ENCODE results near the gene HOXA1.
"Not testable (repeated sequence)": the region's sequence is repeated elsewhere in the genome, so short reads cannot be mapped to it uniquely, and the experiment has no call there.

The HOXA1 gene

GRCh38 chr7:27091105-27091504, 4.7 kb downstream of the HOXA1 start:
- no peak for DNase-seq

- DNase-seq: no peak
Observed at GRCh38 chr7:27088002-27088922, 7.5 kb downstream of the HOXA1 start.

GRCh38 chr7:27083646-27084045, 12.2 kb downstream of the HOXA1 start:
- no peak for DNase-seq

GRCh38 chr7:27082171-27082570, 13.6 kb downstream of the HOXA1 start:
- no peak for DNase-seq

GRCh38 chr7:27080844-27081436, 14.9 kb downstream of the HOXA1 start:
- DNase-seq: no peak

GRCh38 chr7:27079234-27079975, 16.4 kb downstream of the HOXA1 start:
- no peak for DNase-seq

- no peak for DNase-seq
Observed at GRCh38 chr7:27078616-27079233, 17.1 kb downstream of the HOXA1 start.

GRCh38 chr7:27073076-27073475, 22.7 kb downstream of the HOXA1 start:
- DNase-seq: no peak

- DNase-seq: no peak
Observed at GRCh38 chr7:27071622-27072390, 24.0 kb downstream of the HOXA1 start.

GRCh38 chr7:27068259-27068658, 27.5 kb downstream of the HOXA1 start:
- DNase-seq: no peak

- DNase-seq: no peak
Observed at GRCh38 chr7:27066148-27066547, 29.7 kb downstream of the HOXA1 start.

GRCh38 chr7:27065709-27066108, 30.1 kb downstream of the HOXA1 start:
- no peak for DNase-seq

GRCh38 chr7:27064661-27065060, 31.1 kb downstream of the HOXA1 start:
- DNase-seq: no peak

- no peak for DNase-seq
Observed at GRCh38 chr7:27064159-27064558, 31.6 kb downstream of the HOXA1 start.

- DNase-seq: no peak
Observed at GRCh38 chr7:27062946-27063345, 32.9 kb downstream of the HOXA1 start.

GRCh38 chr7:27053153-27053552, 42.6 kb downstream of the HOXA1 start:
- no peak for DNase-seq

GRCh38 chr7:27051451-27051850, 44.3 kb downstream of the HOXA1 start:
- DNase-seq: no peak

- DNase-seq: no peak
Observed at GRCh38 chr7:27048438-27048837, 47.4 kb downstream of the HOXA1 start.

- no peak for DNase-seq
Observed at GRCh38 chr7:27046854-27047549, 48.8 kb downstream of the HOXA1 start.

GRCh38 chr7:27045972-27046371, 49.8 kb downstream of the HOXA1 start:
- DNase-seq: not testable (repeated sequence)

GRCh38 chr7:27045066-27045465, 50.7 kb downstream of the HOXA1 start:
- peak; percentile 9 for DNase-seq
